H1 (cell line): Measurements from ENCODE around the gene MRPL54. TPM values are rescaled to one million over a fixed set of nuclear protein-coding genes. Genes with fewer than 3 reads are reported as not detected.
A peak's percentile ranks its signal among the peaks of the same experiment; 100 is the strongest.

Experiments used
- CTCF ChIA-PET: fragments of 300-600 bp; sonication (Branson Sonifier 250); formaldehyde crosslinking; loops from one replicate; lab custom pipeline; 2021; ENCODE audit not compliant: partially characterized antibody; lab: Charles Lee
- POLR2A ChIA-PET: fragments of 300-600 bp; sonication (Branson Sonifier 250); formaldehyde crosslinking; loops from one replicate; lab custom pipeline; 2021; ENCODE audit warnings: inconsistent platforms; ENCODE audit not compliant: partially characterized antibody; lab: Charles Lee
- DNase-seq, 2 experiments: peaks; one replicate each; pipeline versions ENCODE4 v3.0.0 to v3.0.0-alpha.2; 2010 to 2022; ENCODE audit warnings: low spot score in 2 of 2, low read depth in 1 of 2, mixed read lengths in 1 of 2
- FAIRE-seq: peaks from 2 replicates; lab custom pipeline; 2011; peaks lifted over from hg19 to GRCh38; lab: Jason Lieb, UNC
- H2AFZ ChIP-seq: 2 replicates; pipeline ENCODE4 v1.8.1; 2012; ENCODE audit warnings: low read length, inconsistent platforms
- H2AK5ac ChIP-seq: 2 replicates; pipeline ENCODE4 v1.6.1; 2013; ENCODE audit warnings: low read depth, low read length
- H2BK120ac ChIP-seq: replicated peaks from 2 replicates; pipeline ENCODE3; 2013; ENCODE audit warnings: low read depth, low read length, inconsistent platforms
- H2BK12ac ChIP-seq: 2 replicates; pipeline ENCODE4 v1.6.1; 2013; ENCODE audit warnings: low read depth, low read length
- H2BK15ac ChIP-seq: 2 replicates; pipeline ENCODE4 v1.6.1; 2013; ENCODE audit warnings: low read length
- H2BK20ac ChIP-seq: 2 replicates; pipeline ENCODE4 v1.6.1; 2013; ENCODE audit warnings: low read length
- H2BK5ac ChIP-seq: 2 replicates; pipeline ENCODE4 v1.6.1; 2013; ENCODE audit warnings: low read depth, low read length
- H3K14ac ChIP-seq: 2 replicates; pipeline ENCODE4 v1.6.1; 2013; ENCODE audit warnings: inconsistent platforms; ENCODE audit not compliant: insufficient read length
- H3K18ac ChIP-seq: 2 replicates; pipeline ENCODE4 v1.6.1; 2013; ENCODE audit warnings: low read length; ENCODE audit errors: extremely low read depth
- H3K23ac ChIP-seq: 2 replicates; pipeline ENCODE4 v1.6.1; 2013; ENCODE audit warnings: inconsistent platforms; ENCODE audit not compliant: insufficient read length
- H3K23me2 ChIP-seq: 2 replicates; pipeline ENCODE4 v1.6.1; 2013; ENCODE audit warnings: low read depth, low read length
- H3K27ac ChIP-seq: 2 replicates; pipeline ENCODE4 v1.6.1; 2011; ENCODE audit warnings: low read depth, low read length, inconsistent platforms
- H3K27me3 ChIP-seq, 4 experiments: replicated peaks in 1 of 4; 1 replicate in 1 of 4; 2 replicates in 3 of 4; pipeline versions ENCODE4 v1.6.1 to v1.8.1; 2011 to 2013; ENCODE audit warnings: low read length in 3 of 4, mild to moderate bottlenecking in 3 of 4, inconsistent platforms in 2 of 4, mixed read lengths in 2 of 4, moderate library complexity in 1 of 4; ENCODE audit not compliant: control insufficient read depth in 3 of 4, insufficient read depth in 3 of 4; ENCODE audit errors: extremely low read depth in 1 of 4
- H3K36me3 ChIP-seq, 4 experiments: 2 replicates each; pipeline versions ENCODE4 v1.6.1 to v1.8.1; 2011 to 2013; ENCODE audit warnings: mild to moderate bottlenecking in 4 of 4, low read length in 3 of 4, moderate library complexity in 2 of 4, control low read depth in 1 of 4, inconsistent platforms in 1 of 4; ENCODE audit not compliant: insufficient read depth in 4 of 4, control insufficient read depth in 2 of 4
- H3K4ac ChIP-seq: replicated peaks from 2 replicates; pipeline ENCODE3; 2013; ENCODE audit warnings: low read length, low read depth, mixed read lengths, inconsistent platforms; ENCODE audit not compliant: insufficient read length
- H3K4me1 ChIP-seq, 4 experiments: replicated peaks in 1 of 4; 1 replicate in 1 of 4; 2 replicates in 3 of 4; pipeline versions ENCODE4 v1.6.1 to v1.8.1; 2011 to 2013; ENCODE audit warnings: low read length in 3 of 4, inconsistent platforms in 2 of 4, mixed read lengths in 1 of 4; ENCODE audit not compliant: insufficient read depth in 4 of 4, control insufficient read depth in 3 of 4
- H3K4me2 ChIP-seq, 2 experiments: 2 replicates each; pipeline versions ENCODE4 v1.6.1 to v1.8.1; 2011 to 2013; ENCODE audit warnings: low read depth in 2 of 2, low read length in 2 of 2, control low read depth in 1 of 2, inconsistent platforms in 1 of 2, mild to moderate bottlenecking in 1 of 2; ENCODE audit not compliant: insufficient read depth in 1 of 2
- H3K4me3 ChIP-seq, 4 experiments: fragments of 200-600, 300-600 bp in 1 of 4; sonication (generic), shearing (Covaris generic), sonication (Bioruptor Twin) in 1 of 4; 2 replicates each; pipeline versions ENCODE4 v1.5.1 to v1.8.1; 2011 to 2016; ENCODE audit warnings: low read length in 4 of 4, low read depth in 3 of 4, control low read depth in 2 of 4, inconsistent platforms in 2 of 4, mild to moderate bottlenecking in 2 of 4, mixed read lengths in 1 of 4, moderate library complexity in 1 of 4; ENCODE audit not compliant: insufficient read depth in 2 of 4; ENCODE audit errors: extremely low read depth in 1 of 4
- H3K56ac ChIP-seq: replicated peaks from 2 replicates; pipeline ENCODE3; 2013; ENCODE audit warnings: low read depth, mild to moderate bottlenecking, mixed read lengths, low read length, inconsistent platforms; ENCODE audit not compliant: insufficient read length
- H3K79me1 ChIP-seq: 2 replicates; pipeline ENCODE4 v1.6.1; 2013; ENCODE audit warnings: low read depth, low read length, control low read depth
- H3K79me2 ChIP-seq, 2 experiments: 2 replicates each; pipeline versions ENCODE4 v1.6.1 to v1.8.1; 2012 to 2013; ENCODE audit warnings: low read length in 2 of 2, mild to moderate bottlenecking in 2 of 2, inconsistent platforms in 1 of 2; ENCODE audit not compliant: insufficient read depth in 2 of 2, control insufficient read depth in 1 of 2
- H3K9ac ChIP-seq, 4 experiments: replicated peaks in 1 of 4; 1 replicate in 1 of 4; 2 replicates in 3 of 4; pipeline versions ENCODE4 v1.6.1 to v1.8.1; 2011 to 2013; ENCODE audit warnings: low read depth in 3 of 4, low read length in 3 of 4, control low read depth in 2 of 4, mild to moderate bottlenecking in 2 of 4, moderate library complexity in 2 of 4, inconsistent platforms in 1 of 4; ENCODE audit errors: extremely low read depth in 1 of 4
- H3K9me3 ChIP-seq, 2 experiments: 2 replicates each; pipeline versions ENCODE4 v1.6.1 to v1.8.1; 2012 to 2013; ENCODE audit warnings: mild to moderate bottlenecking in 2 of 2, moderate library complexity in 2 of 2, control low read depth in 1 of 2, inconsistent platforms in 1 of 2, low read depth in 1 of 2, low read length in 1 of 2, mixed read lengths in 1 of 2; ENCODE audit not compliant: insufficient read depth in 2 of 2
- H4K20me1 ChIP-seq, 2 experiments: replicated peaks in 1 of 2; 2 replicates each; pipeline versions ENCODE3 to v1.8.1; 2011 to 2013; ENCODE audit warnings: inconsistent platforms in 2 of 2, low read length in 2 of 2, mild to moderate bottlenecking in 1 of 2; ENCODE audit not compliant: insufficient read depth in 2 of 2, control insufficient read depth in 1 of 2
- H4K5ac ChIP-seq: 2 replicates; pipeline ENCODE4 v1.6.1; 2013; ENCODE audit warnings: low read length, low read depth, mixed read lengths, inconsistent platforms; ENCODE audit not compliant: insufficient read length
- H4K8ac ChIP-seq: 2 replicates; pipeline ENCODE4 v1.8.0; 2013; ENCODE audit warnings: mild to moderate bottlenecking, moderate library complexity, low read length, inconsistent platforms; ENCODE audit not compliant: insufficient read depth; ENCODE audit errors: extremely low read depth
- H4K91ac ChIP-seq: replicated peaks from 2 replicates; pipeline ENCODE3; 2013; ENCODE audit warnings: low read length, mixed read lengths, inconsistent platforms; ENCODE audit not compliant: insufficient read length
- KDM4A ChIP-seq: IDR thresholded peaks from one replicate; pipeline ENCODE4 v1.7.1; 2012; ENCODE audit warnings: low read depth, mild to moderate bottlenecking, moderate library complexity, low read length, inconsistent platforms; ENCODE audit not compliant: severe bottlenecking
- WGBS, 2 experiments: shearing (Covaris generic) in 1 of 2; methylation state at CpG; one replicate each; pipeline versions ENCODE4 v1.1.6 to v1.1.7; 2013 to 2015; ENCODE audit warnings: low lambda C conversion rate in 2 of 2, mixed read lengths in 2 of 2, inconsistent platforms in 1 of 2, low coverage in 1 of 2, missing lambda C conversion rate in 1 of 2; ENCODE audit not compliant: insufficient replicate concordance in 2 of 2, insufficient coverage in 1 of 2, insufficient read length in 1 of 2; ENCODE audit errors: extremely low coverage in 1 of 2, missing lambda C conversion rate in 1 of 2; 5-methylcytosine and 5-hydroxymethylcytosine counted together
- polyA plus RNA-seq, 7 experiments: library from polyadenylated mRNA; depleted of rRNA in 3 of 7; stranded (reverse) in 5 of 7; unstranded in 2 of 7; fragments of >200 nt in 5 of 7; fragments of 200-250 nt in 2 of 7; gene quantifications; 1 replicate in 5 of 7; 2 replicates in 1 of 7; 4 replicates in 1 of 7; pipeline versions ENCODE4 v1.2.1 to v1.2.3, GENCODE V29; 2011 to 2013; ENCODE audit warnings: missing spikeins in 2 of 7, mixed read lengths in 2 of 7
- total RNA-seq: library from RNA; stranded (reverse); fragmentation: NEBNext Ultra II Directional; extraction: Animal tissue kit (Norgen Biotek cat#: 25700); gene quantifications from 2 replicates; pipeline ENCODE4 v1.2.1, GENCODE V29; 2021

MRPL54 gene
- total and polyA plus RNA-seq, 2 of the 8 experiments (the other 6 are each of a cell fraction or from before 2014, with no cell fraction given) = 63.8 to 72.8 TPM

DNA sequence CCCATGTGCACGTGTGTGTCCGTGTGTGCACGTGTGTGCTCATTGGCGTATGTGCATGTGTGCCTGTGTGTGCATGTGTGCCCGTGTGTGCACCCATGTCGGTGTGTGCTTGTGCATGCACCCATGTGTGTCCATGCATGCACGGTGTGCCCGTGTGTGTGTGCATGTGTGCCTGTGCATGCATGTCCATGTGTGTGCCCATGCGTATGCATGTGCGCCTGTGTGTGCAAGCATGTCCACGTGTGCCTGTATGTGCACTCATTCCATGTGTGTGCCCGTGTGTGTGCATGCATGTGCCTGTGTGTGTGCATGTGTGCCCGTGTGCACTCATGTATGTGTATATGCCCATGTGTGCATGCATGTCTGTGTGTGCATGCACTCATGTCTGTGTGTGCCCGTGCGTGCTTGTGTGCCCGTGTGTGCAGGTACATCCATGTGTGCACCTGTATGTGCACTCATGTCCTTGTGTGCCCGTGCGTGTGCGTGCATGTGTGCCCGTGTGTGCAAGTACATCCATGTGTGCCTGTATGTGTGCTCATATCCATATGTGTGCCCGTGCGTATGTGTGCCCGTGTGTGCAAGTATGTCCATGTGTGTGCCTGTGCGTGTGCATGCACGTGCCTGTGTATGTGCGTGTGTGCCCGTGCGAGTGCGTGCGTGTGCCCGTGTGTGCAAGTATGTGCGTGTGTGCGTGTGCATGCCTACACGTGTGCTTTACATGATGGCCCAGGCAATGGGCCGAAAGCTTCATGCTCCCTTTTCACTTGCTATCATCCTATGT is 45.3 kb downstream of the MRPL54 start:
- Histone ChIP-seq H2AFZ (no peak overlapping the region), H2BK15ac (peak overlapping the region; percentile 72; the same call in 1 of the 2 replicates), H4K5ac (no peak overlapping the region), H2BK12ac (peak overlapping the region; percentile 68; the same call in 1 of the 2 replicates), H3K9ac (no peak overlapping the region; a peak in 2 of 7 replicates), H3K79me2 (no peaks in the 10 kb centered on the region), H2BK5ac (peak overlapping the region; percentile 24; the same call in 1 of the 2 replicates), H4K91ac (peak overlapping the region; percentile 89), H2BK20ac (0 out of 2 replicates have a peak overlapping the region, but pooled peaks have one; percentile 13), H3K4me1 (no peaks in the 10 kb centered on the region; a peak in 1 of 7 replicates), H3K18ac (no peak overlapping the region), H3K27ac (no peak overlapping the region), H3K56ac (no peak overlapping the region), H3K79me1 (no peaks in the 10 kb centered on the region), H4K20me1 (peaks cover 0 to 9% of the 10 kb centered on the region in 2 experiments), H3K23ac (no peak overlapping the region)
- DNase-seq (no peak), FAIRE-seq (no peak)
- no peak for TF ChIP-seq KDM4A
- TF ChIP-seq, all 59 proteins: peak for 0
- no peak overlapping the region for H3K4me3 ChIP-seq
- ChIA-PET POLR2A (interaction anchor here (1.4 to 2.0 kb wide), 2 partner anchors 11 to 163 kb away, joined by 5 to 7 read pairs; partner anchors contain the start of gene DAPK3), CTCF (interaction anchor here (1.5 kb wide), 1 partner anchor 11 kb away, joined by 4 read pairs; no protein-coding TSS in a partner anchor)
- peak overlapping the region; percentile 83; the same call in 1 of the 2 replicates for H2AK5ac ChIP-seq
- peaks cover 0 to 3% (median 0%) of the 10 kb centered on the region in 4 experiments; a peak in 1 of 8 replicates for H3K36me3 ChIP-seq
- 89% methylated on average over 35 of the region's 35 CpGs; no CpG with 5 or more reads in 1 of the 2 experiments for WGBS, 2 experiments
- no peak overlapping the region for H3K14ac ChIP-seq
- no peak overlapping the region for H3K4me2 ChIP-seq
- peaks cover 0 to 4% of the 10 kb centered on the region in 2 experiments; a peak in 1 of 4 replicates for H3K9me3 ChIP-seq
- H3K4ac ChIP-seq = peak overlapping the region; percentile 78
- H3K23me2 ChIP-seq = peaks cover 3% of the 10 kb centered on the region; the same call in 1 of the 2 replicates
- H4K8ac ChIP-seq = no peak overlapping the region; the same call in 1 of the 2 replicates
- no peaks in the 10 kb centered on the region for H3K27me3 ChIP-seq
- H2BK120ac ChIP-seq = no peak overlapping the region
